Colon (tissue), 2 donors: Measurements from ENCODE around the gene SEPHS2.
"Not testable (repeated sequence)": the region's sequence is repeated elsewhere in the genome, so short reads cannot be mapped to it uniquely, and the experiment has no call there.

Experiments used
- FAIRE-seq: peaks from 2 replicates; lab custom pipeline; 2012; peaks lifted over from hg19 to GRCh38; lab: Jason Lieb, UNC
- donor health status: control.
- donor health status: control.

The SEPHS2 gene, protein sequence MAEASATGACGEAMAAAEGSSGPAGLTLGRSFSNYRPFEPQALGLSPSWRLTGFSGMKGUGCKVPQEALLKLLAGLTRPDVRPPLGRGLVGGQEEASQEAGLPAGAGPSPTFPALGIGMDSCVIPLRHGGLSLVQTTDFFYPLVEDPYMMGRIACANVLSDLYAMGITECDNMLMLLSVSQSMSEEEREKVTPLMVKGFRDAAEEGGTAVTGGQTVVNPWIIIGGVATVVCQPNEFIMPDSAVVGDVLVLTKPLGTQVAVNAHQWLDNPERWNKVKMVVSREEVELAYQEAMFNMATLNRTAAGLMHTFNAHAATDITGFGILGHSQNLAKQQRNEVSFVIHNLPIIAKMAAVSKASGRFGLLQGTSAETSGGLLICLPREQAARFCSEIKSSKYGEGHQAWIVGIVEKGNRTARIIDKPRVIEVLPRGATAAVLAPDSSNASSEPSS

DNA sequence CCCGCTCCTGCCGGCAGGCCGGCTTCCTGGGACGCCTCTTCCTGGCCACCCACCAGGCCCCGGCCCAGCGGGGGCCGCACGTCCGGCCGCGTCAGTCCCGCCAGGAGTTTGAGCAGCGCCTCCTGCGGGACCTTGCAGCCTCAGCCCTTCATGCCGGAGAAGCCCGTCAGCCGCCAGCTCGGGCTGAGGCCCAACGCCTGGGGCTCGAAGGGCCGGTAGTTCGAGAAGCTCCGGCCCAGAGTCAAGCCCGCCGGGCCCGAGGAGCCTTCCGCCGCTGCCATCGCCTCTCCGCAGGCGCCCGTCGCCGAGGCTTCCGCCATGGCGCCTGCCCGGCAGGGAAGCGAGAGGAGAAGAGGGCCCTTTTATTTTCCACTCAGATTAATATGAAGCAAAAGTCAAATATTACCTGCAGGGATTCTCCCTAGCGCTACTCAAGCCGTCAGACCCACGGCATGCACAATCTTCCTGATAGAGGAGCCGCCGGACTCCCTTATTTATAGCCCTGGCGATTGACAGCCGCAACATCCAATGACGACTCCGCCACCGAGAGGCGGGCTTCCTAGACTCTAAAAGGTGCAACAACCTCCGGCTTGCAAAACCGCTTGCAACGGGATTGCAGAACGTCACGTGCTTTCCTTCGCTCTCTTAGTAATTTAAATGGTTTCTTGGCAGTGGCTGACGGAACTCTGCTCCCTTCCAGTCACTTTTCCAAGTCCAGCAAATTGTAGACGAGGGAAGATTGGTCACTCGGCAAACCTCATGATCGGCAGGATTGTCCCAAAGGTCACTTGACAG lies at the start of gene SEPHS2:
Gene SEPHS2 (minus strand): TSS at position 467 of the 795 bp plus-strand sequence. CDS start 147 bp downstream, at position 320.
- no peak for FAIRE-seq

DNA sequence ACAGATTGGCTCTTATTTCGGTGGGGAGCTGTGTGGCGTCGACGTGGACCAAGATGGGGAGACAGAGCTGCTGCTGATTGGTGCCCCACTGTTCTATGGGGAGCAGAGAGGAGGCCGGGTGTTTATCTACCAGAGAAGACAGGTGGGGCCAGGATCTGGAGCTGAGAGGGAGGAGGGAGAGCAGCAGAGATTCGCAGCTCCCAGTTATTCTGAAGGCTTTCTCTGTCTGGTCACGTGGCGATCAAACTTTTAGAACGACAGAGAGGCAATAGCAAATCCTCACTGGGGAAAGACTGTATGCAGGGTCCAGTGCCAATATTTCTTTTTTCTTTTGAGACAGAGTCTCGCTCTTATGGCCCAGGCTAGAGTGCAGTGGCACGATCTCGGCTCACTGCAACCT lies 49.0 kb upstream of the SEPHS2 start:
- no peak for FAIRE-seq

DNA sequence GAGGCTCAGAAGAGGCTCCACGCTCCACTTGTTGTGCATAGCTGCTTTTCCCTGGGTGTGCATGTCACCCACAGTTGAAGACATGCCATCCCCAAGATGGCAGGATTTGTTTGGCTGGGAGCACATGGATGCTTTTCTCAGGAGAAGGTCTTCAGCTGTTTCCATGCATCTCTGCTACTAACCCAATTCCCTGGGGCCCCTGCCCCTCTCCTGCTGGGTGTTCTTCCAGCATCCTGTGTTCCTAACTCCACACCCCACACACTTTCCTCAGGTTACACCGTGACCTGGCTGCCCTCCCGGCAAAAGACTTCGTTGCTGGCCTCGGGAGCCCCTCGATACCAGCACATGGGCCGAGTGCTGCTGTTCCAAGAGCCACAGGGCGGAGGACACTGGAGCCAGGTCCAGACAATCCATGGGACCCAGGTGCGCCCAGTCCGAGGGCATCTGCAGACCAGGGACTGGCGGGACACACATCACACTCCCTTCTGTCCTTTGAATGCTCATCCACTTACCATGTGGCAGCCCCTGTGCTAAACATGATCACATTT lies 48.3 kb upstream of the SEPHS2 start:
- no peak for FAIRE-seq

DNA sequence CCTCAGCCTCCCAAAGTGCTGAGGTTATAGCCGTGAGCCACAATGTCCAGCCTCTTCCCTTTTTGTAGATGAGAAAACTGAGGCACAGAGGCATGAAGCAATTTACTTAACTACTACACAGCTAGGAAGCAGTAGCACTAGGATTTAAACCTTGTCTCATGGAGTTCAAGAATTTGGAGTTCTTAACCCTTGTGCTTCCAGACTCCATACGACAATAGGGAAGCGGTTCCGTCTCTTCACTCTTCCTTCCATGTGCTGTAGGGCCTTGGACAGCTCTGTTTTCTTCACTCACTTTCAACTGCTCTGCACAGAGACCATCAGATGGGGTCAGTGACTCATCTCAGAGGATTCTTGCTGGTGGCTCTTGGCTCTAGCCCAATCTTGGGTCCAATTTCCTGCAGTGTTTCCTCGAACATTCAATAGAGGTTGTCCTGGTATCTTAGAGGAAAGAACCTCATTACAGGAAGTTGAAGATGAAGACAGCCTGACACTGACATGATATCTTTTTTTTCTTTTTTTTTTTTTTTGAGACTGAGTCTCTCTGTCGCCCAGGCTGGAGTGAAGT lies 46.2 kb upstream of the SEPHS2 start:
- FAIRE-seq = no peak

DNA sequence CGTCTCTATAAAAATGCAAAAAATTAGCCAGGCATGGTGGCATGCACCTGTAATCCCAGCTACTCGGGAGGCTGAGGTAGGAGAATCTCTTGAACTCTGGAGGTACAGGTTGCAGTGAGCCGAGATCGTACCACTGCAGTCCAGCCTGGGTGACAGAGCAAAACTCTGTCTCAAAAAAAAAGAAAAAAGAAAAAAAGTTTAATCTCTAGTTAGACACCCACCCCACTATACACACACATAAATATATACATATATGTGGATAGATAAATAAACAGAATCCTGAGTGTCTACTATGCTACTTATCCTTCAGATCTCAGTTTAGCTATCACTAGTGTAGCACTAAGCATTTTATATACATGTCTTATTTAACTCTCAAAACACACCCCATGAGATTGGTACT lies 45.6 kb upstream of the SEPHS2 start:
- no peak for FAIRE-seq

DNA sequence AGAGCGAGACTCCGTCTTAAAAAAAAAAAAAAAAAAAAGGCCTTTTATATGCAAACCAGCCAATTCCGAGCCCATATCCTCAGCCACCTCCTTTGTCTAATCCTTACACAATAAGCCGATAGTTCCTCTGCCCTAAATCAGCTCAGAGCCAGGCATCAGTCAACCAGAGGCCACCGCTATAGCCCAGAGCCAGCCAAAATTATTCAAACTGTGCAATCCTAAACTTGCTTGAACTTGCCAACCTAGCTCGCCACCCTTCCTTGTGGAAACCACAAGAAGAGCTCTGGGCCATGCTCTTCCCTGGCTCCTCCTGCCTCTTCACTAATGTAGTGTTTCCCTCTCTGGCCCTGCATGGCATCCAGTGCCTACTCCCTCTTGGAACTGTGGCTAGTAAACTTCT lies 44.5 kb upstream of the SEPHS2 start:
- no peak for FAIRE-seq

DNA sequence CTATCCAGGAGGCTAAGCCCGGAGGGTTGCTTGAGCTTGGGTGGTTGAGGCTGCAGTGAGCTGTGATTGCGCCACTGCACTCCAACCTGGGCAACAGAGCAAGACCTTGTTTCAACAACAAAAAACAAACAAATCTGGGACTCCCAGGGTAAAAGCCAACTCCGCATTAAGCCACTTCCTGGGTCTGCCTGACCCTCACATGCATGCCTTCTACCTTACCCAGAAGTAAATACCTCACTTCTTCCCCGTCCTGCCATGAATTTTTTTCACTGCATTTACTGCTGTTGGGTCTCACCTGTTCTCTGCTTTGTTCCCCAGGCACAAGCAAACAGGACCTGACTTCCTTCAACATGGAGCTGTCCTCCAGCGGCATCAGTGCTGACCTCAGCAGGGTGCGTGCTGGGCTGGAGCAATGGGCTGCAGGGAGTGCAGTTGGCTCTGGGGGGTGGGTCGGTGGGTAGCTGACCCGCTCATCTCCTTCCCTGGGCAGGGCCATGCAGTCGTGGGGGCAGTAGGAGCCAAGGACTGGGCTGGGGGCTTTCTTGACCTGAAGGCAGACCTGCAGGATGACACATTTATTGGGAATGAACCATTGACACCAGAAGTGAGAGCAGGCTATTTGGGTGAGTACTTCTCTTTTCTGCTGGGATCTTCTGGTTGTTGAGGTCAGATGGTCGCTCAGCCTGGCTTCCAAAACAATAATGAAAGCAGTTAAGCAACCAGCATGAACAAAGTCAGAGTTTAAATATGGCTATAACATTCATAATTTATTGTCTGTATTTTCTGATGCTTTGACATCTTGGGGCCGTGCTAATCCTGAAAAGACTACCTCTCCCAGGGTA lies 43.3 kb upstream of the SEPHS2 start:
- no peak for FAIRE-seq

DNA sequence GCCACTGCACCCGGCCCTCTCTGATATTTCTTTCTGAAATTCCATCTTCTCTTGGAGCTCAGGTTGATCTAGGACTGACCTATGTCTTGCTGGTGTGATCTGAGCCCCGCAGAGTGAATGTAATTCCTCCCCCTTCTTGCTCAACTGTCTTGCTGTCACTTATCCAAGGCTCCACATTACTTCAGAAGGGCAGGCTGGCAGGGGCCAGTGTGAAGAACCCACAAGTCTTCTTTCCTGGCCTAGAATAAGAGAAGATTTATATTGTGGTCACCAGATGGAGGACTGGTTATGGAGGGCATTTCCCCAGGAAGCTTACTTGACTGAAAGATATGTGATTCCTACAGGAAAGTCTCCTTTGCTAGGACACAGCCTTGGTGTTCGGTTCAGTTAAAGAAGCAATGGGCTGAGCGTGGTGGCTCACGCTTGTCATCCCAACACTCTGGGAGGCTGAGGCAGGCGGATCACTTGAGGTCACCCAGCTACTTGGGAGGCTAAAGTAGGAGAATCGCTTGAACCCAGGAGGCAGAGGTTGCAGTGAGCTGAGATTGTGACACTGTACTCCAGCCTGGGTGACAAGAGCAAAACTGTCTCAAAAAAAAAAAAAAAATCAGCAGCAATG lies 40.3 kb upstream of the SEPHS2 start:
- FAIRE-seq = no peak

DNA sequence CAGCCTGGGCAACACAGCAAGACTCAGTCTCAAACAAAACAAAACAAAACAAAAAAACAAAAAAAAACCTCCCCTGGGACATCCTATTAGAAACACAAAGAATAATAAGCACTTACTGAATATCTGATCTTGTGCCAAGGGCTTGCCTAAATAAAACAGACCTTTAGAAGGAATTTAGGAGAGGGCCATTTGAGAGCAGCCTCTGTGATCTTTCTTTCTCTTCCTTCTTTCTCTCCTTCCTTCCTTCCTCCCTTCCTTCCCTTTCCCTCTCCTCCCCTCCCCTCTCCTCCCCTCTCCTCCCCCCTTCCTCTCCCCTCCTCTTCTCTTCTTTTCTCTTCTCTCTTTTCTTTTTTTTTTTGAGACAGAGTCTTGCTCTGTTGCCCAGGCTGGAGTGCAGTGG lies 39.2 kb upstream of the SEPHS2 start:
- no peak for FAIRE-seq

DNA sequence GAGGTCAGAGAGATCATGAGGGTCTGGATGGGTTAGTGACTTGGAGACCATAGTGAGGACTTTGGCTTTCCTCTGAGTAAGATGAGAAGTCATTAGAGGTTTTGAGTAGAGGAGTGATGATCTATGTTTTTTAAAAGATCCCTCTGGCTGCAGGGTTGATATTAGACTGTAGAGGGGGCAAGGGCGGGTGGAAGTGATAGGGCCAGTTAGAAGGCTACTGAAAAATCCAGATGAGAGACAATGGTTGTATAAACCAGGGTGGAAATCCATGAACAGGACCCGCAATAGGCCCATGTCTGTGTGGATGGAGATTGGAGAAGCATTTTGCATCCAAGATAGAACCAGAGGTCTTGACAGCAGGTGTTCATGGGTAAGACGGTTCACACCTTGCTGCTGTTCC lies 36.7 kb upstream of the SEPHS2 start:
- no peak for FAIRE-seq

DNA sequence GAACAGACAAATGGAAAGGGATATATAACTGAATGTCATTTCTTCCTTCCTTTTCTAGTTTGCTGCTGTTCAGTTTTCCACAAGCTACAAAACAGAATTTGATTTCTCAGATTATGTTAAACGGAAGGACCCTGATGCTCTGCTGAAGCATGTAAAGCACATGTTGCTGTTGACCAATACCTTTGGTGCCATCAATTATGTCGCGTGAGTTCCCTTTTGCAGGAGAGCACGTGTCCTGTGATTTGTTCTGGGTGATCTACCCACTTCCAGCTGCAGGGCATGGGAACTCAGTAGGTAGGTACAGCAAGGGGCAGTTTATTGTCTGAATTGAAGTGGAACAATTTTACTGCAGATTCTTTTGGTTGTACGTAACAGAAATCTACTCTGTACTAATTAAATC lies 35.7 kb upstream of the SEPHS2 start:
- FAIRE-seq = no peak

DNA sequence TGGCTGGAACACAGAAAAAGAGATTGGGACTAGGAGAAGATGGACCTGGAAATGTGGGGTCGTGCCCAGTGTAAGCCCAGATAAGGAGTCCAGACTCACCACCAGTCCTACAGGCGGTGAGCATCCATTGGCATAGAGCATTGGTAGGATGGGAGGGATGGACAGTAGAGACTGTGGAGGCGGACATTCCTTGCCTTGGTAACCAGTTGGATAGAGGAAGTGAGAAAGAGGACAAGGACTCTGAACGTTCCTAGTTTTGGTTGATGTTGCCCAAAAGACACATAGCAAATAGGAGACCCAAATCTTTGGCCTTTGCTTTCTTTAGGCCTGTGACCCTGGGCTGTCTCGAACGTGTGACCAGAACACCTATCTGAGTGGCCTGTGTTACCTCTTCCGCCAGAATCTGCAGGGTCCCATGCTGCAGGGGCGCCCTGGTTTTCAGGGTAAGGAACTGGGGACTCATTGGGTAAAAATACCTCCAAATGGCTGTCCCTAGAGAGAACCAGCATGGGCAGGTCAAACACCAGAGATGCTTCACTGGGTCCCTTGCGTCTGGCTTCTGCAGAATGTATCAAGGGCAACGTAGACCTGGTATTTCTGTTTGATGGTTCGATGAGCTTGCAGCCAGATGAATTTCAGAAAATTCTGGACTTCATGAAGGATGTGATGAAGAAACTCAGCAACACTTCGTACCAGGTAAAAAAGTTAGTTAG lies 33.2 kb upstream of the SEPHS2 start:
- FAIRE-seq = no peak

DNA sequence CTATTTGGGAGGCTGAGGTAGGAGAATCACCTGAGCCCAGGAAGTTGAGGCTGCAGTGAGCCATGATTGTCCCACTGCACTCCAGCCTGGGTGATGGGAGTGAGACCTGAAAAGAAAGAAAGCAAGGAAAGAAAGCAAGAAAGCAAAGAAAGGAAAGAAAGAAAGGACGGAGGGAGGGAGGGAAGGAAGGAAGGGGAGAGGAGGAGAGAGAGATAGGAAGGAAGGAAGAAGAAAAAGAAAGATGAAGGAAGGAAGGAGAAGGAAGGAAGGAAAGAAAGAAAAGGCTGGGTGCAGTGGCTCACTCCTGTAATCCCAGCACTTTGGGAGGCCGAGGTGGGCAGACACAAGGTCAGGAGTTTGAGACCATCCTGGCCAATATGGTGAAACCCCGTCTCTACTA lies 32.1 kb upstream of the SEPHS2 start:
- not testable (repeated sequence) for FAIRE-seq

DNA sequence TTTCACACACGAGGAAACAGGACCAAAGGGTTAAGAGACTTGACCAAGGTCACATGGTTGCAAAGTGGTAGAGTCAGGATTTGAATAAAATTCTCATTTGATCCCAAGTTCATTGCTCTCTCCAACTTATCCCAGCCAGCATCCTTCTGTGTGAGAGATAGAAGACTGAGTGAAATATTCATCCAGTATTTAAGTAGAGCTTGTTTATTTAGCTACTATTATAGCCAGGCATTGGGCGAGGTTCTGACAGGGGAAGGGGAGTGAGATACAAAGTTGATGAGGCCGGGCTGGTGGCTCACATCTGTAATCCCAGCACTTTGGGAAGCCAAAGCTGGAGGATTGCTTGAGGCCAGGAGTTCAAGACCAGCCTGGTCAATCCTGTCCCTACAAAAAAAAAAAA lies 31.3 kb upstream of the SEPHS2 start:
- FAIRE-seq = no peak

DNA sequence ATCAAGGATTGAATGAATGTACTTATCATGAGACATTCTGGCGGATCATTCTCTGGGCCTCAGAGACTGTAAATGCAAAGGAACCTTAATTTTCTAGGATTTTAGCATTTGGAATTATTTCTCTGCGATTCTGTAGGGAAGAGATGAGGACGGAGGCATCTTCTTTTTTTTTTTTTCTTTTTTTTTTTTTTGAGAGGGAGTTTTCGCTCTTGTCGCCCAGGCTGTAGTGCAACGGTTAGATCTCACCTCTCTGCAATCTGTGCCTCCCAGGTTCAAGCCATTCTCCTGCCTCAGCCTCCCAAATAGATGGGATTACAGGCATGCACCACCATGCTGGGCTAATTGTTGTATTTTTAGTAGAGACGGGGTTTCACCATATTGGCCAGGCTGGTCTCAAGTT lies 29.0 kb upstream of the SEPHS2 start:
- FAIRE-seq = no peak

DNA sequence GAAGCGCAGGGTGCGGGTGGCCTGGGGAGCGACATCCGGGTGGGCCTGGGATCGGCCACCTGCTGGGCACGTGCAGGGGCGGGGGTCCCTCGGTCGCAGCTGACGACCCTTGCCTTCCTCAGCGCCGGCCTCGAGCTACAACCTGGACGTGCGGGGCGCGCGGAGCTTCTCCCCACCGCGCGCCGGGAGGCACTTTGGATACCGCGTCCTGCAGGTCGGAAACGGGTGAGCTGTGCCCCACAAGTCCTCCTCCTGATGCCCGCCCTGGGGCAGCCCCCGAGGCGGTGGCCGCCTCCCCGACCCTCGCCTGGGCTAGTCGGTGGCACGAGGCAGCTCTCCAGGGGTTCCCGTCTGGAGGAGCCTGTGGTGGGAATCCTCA lies 28.4 kb upstream of the SEPHS2 start:
- FAIRE-seq = no peak

DNA sequence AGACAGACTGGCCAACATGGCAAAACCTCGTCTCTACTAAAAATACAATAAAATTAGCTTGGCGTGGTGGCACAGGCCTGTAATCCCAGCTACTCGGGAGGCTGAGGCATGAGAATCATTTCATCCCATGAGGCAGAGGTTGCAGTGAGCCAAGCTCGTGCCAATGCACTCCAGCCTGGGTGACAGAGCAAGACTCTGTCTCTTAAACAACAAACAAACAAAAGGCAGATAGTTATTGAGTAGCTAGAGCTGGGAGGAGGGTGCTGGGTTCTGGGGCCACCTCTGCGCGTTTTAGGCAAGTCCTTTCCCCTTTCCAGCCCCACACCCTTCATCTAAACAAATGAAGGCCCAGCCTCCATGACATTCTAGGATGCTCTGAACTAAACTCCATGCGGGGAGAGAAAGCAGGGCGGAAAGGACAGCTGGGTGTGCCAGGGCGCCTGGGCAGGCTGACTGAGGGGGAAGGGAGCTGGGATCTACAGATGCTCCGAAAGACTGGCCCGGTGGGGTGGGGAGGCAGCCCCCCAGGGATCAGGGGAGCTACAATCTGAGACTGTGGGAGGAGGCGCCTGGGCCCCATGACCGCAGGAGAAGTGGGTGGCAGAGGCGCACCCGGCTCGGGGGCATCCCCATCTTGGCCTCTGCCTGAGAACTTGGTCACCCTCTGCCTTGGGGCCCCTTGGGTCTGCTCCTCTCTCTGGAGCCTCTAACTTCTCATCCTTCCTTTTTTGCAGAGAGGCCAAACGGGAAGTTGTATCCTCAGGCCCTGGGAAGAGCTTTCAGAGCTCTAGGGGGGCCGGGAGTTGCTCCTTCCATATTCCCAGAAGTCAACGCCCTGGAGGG lies 27.8 kb upstream of the SEPHS2 start:
- no peak for FAIRE-seq

DNA sequence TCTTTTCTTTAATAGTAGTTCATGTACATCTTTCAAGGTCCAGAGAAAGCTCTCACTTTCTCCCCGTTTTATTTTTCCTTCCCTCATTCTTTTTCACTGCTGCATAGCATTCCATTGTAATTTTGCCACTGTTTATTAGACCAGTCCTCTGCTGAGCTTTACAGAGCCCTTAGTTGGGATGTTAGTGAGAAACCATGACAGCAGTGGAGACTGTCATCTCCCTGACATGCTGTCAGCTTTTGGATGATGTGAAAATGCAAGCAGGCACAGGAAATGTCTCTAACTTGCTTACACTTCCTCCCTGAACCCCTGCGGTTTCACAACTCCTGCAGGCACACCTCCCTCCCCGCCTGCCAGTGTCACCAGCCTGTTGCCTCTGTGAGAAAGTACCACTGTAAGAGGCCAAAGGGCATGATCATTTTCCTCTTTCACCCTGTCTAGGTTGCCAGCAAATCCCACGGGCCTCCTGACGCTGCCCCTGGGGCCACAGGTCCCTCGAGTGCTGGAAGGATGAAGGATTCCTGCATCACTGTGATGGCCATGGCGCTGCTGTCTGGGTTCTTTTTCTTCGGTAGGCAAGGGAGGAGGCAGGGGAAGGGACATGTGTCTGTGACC lies 26.8 kb upstream of the SEPHS2 start, which contains the start of gene ITGAL:
Gene ITGAL (plus strand): TSS at position 415 of the 615 bp plus-strand sequence. CDS start 96 bp downstream, at position 511.
- no peak for FAIRE-seq

DNA sequence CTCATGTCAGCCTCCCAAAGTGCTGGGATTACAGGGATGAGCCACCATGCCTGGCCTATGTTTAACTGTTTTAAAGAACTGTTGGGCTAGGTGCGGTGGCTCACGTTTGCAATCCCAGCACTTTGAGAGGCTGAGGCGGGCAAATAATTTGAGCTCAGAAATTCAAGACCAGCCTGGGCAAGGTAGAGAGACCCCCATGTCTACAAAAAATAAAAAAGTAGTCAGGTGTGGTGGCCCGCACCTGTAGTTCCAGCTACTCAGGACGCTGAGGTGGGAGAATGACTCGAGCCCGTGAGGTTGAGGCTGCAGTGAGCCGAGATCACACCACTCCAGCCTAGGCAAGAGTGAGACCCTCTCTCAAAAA lies 24.9 kb upstream of the SEPHS2 start:
- no peak for FAIRE-seq
